ENCODE results near the gene SKOR1.

The SKOR1 gene

DNA sequence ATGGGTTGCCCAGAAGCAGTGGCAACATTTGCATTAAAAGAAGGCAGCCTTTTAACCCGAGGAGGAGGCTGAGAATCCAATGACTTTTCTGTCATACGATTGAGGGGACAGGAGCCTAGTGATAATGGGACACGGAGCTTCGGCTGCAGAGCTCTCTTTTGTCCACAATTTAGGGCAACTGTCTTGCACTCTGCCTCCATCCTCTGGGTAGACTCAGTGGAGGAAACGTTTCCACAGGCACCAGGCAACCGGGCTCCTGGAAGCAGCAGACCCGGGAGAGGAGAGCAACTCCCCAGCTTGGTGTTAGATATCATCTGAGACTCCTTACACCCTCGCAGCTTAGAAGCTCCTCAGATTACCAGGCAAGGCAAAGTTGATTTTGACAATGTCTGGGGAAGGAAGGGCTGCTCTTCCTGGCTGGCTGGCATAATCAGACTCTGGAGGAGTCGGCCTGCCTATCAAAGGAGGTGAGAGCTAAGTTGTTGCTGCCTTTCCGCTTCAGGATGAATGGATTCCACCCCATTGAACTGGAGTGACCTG is 58.0 kb downstream of the SKOR1 start:
- DNase-seq (ENCODE audit: low read depth in 1 of 2, low spot score in 1 of 2), result no peak

DNA sequence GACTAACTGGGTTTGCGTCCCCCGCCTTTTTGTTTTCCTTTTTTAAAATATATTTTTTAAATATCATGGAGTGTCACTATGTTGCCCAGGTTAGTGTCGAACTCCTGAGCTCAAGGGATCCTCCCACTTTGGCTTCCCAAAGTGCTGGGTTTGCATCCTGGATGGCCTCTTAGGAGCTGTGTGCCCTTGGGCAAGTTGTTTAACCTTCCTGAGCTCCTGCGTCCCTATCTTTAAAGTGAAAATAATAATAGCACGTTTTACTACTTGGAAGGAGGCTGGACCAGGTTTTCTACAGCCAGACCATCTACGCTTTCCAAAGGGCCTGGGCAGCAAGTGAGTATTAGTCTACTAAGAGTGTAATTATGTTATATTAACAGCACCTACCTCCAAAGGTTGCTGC is 58.7 kb downstream of the SKOR1 start:
- DNase-seq (ENCODE audit: low read depth in 1 of 2, low spot score in 1 of 2), result no peak

All from activated CD4-positive, alpha-beta T cell treated with anti-CD3 and anti-CD28 coated beads, Interleukin-2, amount 50 U/mL, for 24 hours (primary cell).